ENCODE data around the gene LRMDA.

LRMDA gene

GRCh38 chr10:76074659-76075058 lies 643.2 kb downstream of the LRMDA start:
- DNase-seq (ENCODE audit: low read depth, low spot score), result no peak

- peak; percentile 24 for DNase-seq (ENCODE audit: low read depth, low spot score)
Observed at GRCh38 chr10:76080451-76080850, 649.0 kb downstream of the LRMDA start.

- DNase-seq (ENCODE audit: low read depth, low spot score), result peak; percentile 7
Observed at GRCh38 chr10:76080991-76081390, 649.6 kb downstream of the LRMDA start.

- DNase-seq (ENCODE audit: low read depth, low spot score), result peak; percentile 7
Observed at GRCh38 chr10:76082232-76082631, 650.8 kb downstream of the LRMDA start.

- peak; percentile 84 for DNase-seq (ENCODE audit: low read depth, low spot score)
Observed at GRCh38 chr10:76082956-76083355, 651.5 kb downstream of the LRMDA start.

GRCh38 chr10:76085002-76085816 lies 653.8 kb downstream of the LRMDA start:
- DNase-seq (ENCODE audit: low read depth, low spot score), result no peak

GRCh38 chr10:76085817-76086167 lies 654.4 kb downstream of the LRMDA start:
- no peak for DNase-seq (ENCODE audit: low read depth, low spot score)

- DNase-seq (ENCODE audit: low read depth, low spot score), result no peak
Observed at GRCh38 chr10:76086170-76086760, 654.8 kb downstream of the LRMDA start.

- peak; percentile 70 for DNase-seq (ENCODE audit: low read depth, low spot score)
Observed at GRCh38 chr10:76086761-76087639, 655.6 kb downstream of the LRMDA start.

- no peak for DNase-seq (ENCODE audit: low read depth, low spot score)
Observed at GRCh38 chr10:76088008-76088407, 656.6 kb downstream of the LRMDA start.

- peak; percentile 21 for DNase-seq (ENCODE audit: low read depth, low spot score)
Observed at GRCh38 chr10:76088980-76089379, 657.6 kb downstream of the LRMDA start.

GRCh38 chr10:76089556-76090180 lies 658.2 kb downstream of the LRMDA start:
- DNase-seq (ENCODE audit: low read depth, low spot score), result no peak

GRCh38 chr10:76091926-76092325 lies 660.5 kb downstream of the LRMDA start:
- no peak for DNase-seq (ENCODE audit: low read depth, low spot score)

GRCh38 chr10:76106611-76107010 lies 675.2 kb downstream of the LRMDA start:
- DNase-seq (ENCODE audit: low read depth, low spot score), result no peak

- DNase-seq (ENCODE audit: low read depth, low spot score), result no peak
Observed at GRCh38 chr10:76108563-76109359, 677.3 kb downstream of the LRMDA start.

GRCh38 chr10:76111404-76111803 lies 680.0 kb downstream of the LRMDA start:
- no peak for DNase-seq (ENCODE audit: low read depth, low spot score)

GRCh38 chr10:76111986-76112825 lies 680.8 kb downstream of the LRMDA start:
- DNase-seq (ENCODE audit: low read depth, low spot score), result peak; percentile 26

- no peak for DNase-seq (ENCODE audit: low read depth, low spot score)
Observed at GRCh38 chr10:76112826-76113150, 681.4 kb downstream of the LRMDA start.

GRCh38 chr10:76113952-76114351 lies 682.5 kb downstream of the LRMDA start:
- DNase-seq (ENCODE audit: low read depth, low spot score), result peak; percentile 84

GRCh38 chr10:76114581-76115001 lies 683.2 kb downstream of the LRMDA start:
- DNase-seq (ENCODE audit: low read depth, low spot score), result peak; percentile 8

All from astrocyte of the hippocampus (primary cell).